ENCODE results near the gene ZMIZ1. TPM values are rescaled to one million over a fixed set of nuclear protein-coding genes. Genes with fewer than 3 reads are reported as not detected.

The ZMIZ1 gene
- polyA plus RNA-seq, 1 donor from 2014 or later: 26.8 TPM

- H3K9me2 ChIP-seq (ENCODE audit: insufficient read depth, low read length): no peaks in the 10 kb centered on the region
- no peaks in the 10 kb centered on the region for H4K20me1 ChIP-seq (ENCODE audit: insufficient read depth)
- H3K9me3 ChIP-seq (ENCODE audit: low read length): no peaks in the 10 kb centered on the region
- H2AFZ ChIP-seq (ENCODE audit: low read depth, low read length): no peak overlapping the region
- no peak for TF ChIP-seq EZH2 (IDR thresholded peaks at IDR 0.05; ENCODE audit: borderline replicate concordance, insufficient read depth, low read length, poor library complexity, severe bottlenecking)
- TF ChIP-seq TAF1 (IDR thresholded peaks at IDR 0.05; ENCODE audit: low read depth): no peak
- no peak for TF ChIP-seq CTCF (IDR thresholded peaks at IDR 0.05; ENCODE audit: poor library complexity, severe bottlenecking)
- TF ChIP-seq, protein P1, sequence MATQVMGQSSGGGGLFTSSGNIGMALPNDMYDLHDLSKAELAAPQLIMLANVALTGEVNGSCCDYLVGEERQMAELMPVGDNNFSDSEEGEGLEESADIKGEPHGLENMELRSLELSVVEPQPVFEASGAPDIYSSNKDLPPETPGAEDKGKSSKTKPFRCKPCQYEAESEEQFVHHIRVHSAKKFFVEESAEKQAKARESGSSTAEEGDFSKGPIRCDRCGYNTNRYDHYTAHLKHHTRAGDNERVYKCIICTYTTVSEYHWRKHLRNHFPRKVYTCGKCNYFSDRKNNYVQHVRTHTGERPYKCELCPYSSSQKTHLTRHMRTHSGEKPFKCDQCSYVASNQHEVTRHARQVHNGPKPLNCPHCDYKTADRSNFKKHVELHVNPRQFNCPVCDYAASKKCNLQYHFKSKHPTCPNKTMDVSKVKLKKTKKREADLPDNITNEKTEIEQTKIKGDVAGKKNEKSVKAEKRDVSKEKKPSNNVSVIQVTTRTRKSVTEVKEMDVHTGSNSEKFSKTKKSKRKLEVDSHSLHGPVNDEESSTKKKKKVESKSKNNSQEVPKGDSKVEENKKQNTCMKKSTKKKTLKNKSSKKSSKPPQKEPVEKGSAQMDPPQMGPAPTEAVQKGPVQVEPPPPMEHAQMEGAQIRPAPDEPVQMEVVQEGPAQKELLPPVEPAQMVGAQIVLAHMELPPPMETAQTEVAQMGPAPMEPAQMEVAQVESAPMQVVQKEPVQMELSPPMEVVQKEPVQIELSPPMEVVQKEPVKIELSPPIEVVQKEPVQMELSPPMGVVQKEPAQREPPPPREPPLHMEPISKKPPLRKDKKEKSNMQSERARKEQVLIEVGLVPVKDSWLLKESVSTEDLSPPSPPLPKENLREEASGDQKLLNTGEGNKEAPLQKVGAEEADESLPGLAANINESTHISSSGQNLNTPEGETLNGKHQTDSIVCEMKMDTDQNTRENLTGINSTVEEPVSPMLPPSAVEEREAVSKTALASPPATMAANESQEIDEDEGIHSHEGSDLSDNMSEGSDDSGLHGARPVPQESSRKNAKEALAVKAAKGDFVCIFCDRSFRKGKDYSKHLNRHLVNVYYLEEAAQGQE (IDR thresholded peaks at IDR 0.05; ENCODE audit: borderline replicate concordance): no peak
- no peak for TF ChIP-seq EP300 (conservative IDR thresholded peaks at IDR 0.05; ENCODE audit: poor library complexity, severe bottlenecking)
- no peak for TF ChIP-seq RAD21 (conservative IDR thresholded peaks at IDR 0.05)
- no peak for TF ChIP-seq SMC3 (conservative IDR thresholded peaks at IDR 0.05; ENCODE audit: poor library complexity)
- TF ChIP-seq MXI1 (conservative IDR thresholded peaks at IDR 0.05; ENCODE audit: poor library complexity, severe bottlenecking): no peak
- TF ChIP-seq POLR2AphosphoS5 (IDR thresholded peaks at IDR 0.05): no peak
- no peaks in the 10 kb centered on the region for H3K79me2 ChIP-seq (replicated peaks; ENCODE audit: insufficient read depth, low read length)
- H3F3A ChIP-seq (ENCODE audit: insufficient read depth, low read length, poor library complexity, severe bottlenecking): no peaks in the 10 kb centered on the region
- no peaks in the 10 kb centered on the region for H3K36me3 ChIP-seq (ENCODE audit: insufficient read depth, low read length)
- no peak overlapping the region for H3K27ac ChIP-seq (ENCODE audit: low read length)
- H3K4me2 ChIP-seq (ENCODE audit: low read length): no peak overlapping the region
- H3K27me3 ChIP-seq (ENCODE audit: insufficient read depth, low read depth, low read length): no peaks in the 10 kb centered on the region
- no peak overlapping the region for H3K4me3 ChIP-seq (ENCODE audit: low read length)
- no peak overlapping the region for H3K9ac ChIP-seq (ENCODE audit: low read length)
Measured at GRCh38 chr10:79346012-79346340, 277.2 kb downstream of the ZMIZ1 start.

- TF ChIP-seq TAF1 (IDR thresholded peaks at IDR 0.05; ENCODE audit: low read depth): no peak
- TF ChIP-seq POLR2AphosphoS5 (IDR thresholded peaks at IDR 0.05): no peak
- no peak for TF ChIP-seq RAD21 (conservative IDR thresholded peaks at IDR 0.05)
- TF ChIP-seq, protein P1 (IDR thresholded peaks at IDR 0.05; ENCODE audit: borderline replicate concordance): no peak
- no peak for TF ChIP-seq MXI1 (conservative IDR thresholded peaks at IDR 0.05; ENCODE audit: poor library complexity, severe bottlenecking)
- Histone ChIP-seq H4K20me1 (ENCODE audit: insufficient read depth) (no peaks in the 10 kb centered on the region), H3K9me3 (ENCODE audit: low read length) (no peaks in the 10 kb centered on the region), H3K4me2 (ENCODE audit: low read length) (no peak overlapping the region), H3K9ac (ENCODE audit: low read length) (peak overlapping the region; percentile 32), H3K27ac (ENCODE audit: low read length) (no peak overlapping the region), H3K4me3 (ENCODE audit: low read length) (peak overlapping the region; percentile 73), H2AFZ (ENCODE audit: low read depth, low read length) (no peak overlapping the region), H3K27me3 (ENCODE audit: insufficient read depth, low read depth, low read length) (no peaks in the 10 kb centered on the region), H3K9me2 (ENCODE audit: insufficient read depth, low read length) (no peaks in the 10 kb centered on the region), H3K36me3 (ENCODE audit: insufficient read depth, low read length) (no peaks in the 10 kb centered on the region), H3F3A (ENCODE audit: insufficient read depth, low read length, poor library complexity, severe bottlenecking) (no peaks in the 10 kb centered on the region), H3K79me2 (replicated peaks; ENCODE audit: insufficient read depth, low read length) (no peaks in the 10 kb centered on the region)
Measured at GRCh38 chr10:79346388-79347225, 277.8 kb downstream of the ZMIZ1 start.
